ENCODE results near the gene CPT1B.

The CPT1B gene

GRCh38 chr22:50585781-50586180 is 7.6 kb upstream of the CPT1B start:
- H3K4me3 Mint-ChIP-seq: no peak overlapping the region
- H3K27ac Mint-ChIP-seq: no peak overlapping the region
- no peak for ATAC-seq (ENCODE audit: low read depth)
- peaks cover 3% of the 10 kb centered on the region for H3K4me1 Mint-ChIP-seq
- H3K27me3 Mint-ChIP-seq: no peaks in the 10 kb centered on the region
- no peaks in the 10 kb centered on the region for H3K36me3 Mint-ChIP-seq
- DNase-seq (ENCODE audit: low spot score in 2 of 2): no peak
- H3K9me3 Mint-ChIP-seq: no peaks in the 10 kb centered on the region

GRCh38 chr22:50585238-50585637 is 7.0 kb upstream of the CPT1B start:
- Mint-ChIP-seq H3K36me3 (no peaks in the 10 kb centered on the region), H3K4me3 (no peak overlapping the region), H3K9me3 (no peaks in the 10 kb centered on the region), H3K27ac (no peak overlapping the region), H3K4me1 (peaks cover 3% of the 10 kb centered on the region), H3K27me3 (no peaks in the 10 kb centered on the region)
- ATAC-seq (ENCODE audit: low read depth) (no peak), DNase-seq (ENCODE audit: low spot score in 2 of 2) (no peak)

- Mint-ChIP-seq H3K36me3 (no peaks in the 10 kb centered on the region), H3K4me3 (peak overlapping the region; percentile 92), H3K27me3 (no peaks in the 10 kb centered on the region), H3K9me3 (no peaks in the 10 kb centered on the region), H3K27ac (no peak overlapping the region), H3K4me1 (peaks cover 7% of the 10 kb centered on the region)
- ATAC-seq (ENCODE audit: low read depth) (no peak), DNase-seq (ENCODE audit: low spot score in 2 of 2) (no peak)
Measured at GRCh38 chr22:50584106-50585096, 6.2 kb upstream of the CPT1B start.

GRCh38 chr22:50583294-50583861 is 5.2 kb upstream of the CPT1B start:
- peaks cover 8% of the 10 kb centered on the region for H3K4me1 Mint-ChIP-seq
- H3K9me3 Mint-ChIP-seq: no peaks in the 10 kb centered on the region
- DNase-seq (ENCODE audit: low spot score in 2 of 2) (no peak), ATAC-seq (ENCODE audit: low read depth) (peak; percentile 13)
- H3K36me3 Mint-ChIP-seq: no peaks in the 10 kb centered on the region
- no peaks in the 10 kb centered on the region for H3K27me3 Mint-ChIP-seq
- peak overlapping the region; percentile 96 for H3K27ac Mint-ChIP-seq
- H3K4me3 Mint-ChIP-seq: peak overlapping the region; percentile 92

GRCh38 chr22:50582493-50583293 is 4.5 kb upstream of the CPT1B start, which contains the start of gene CHKB:
Gene CHKB, minus strand, starts transcription at chr22:50582849. Its CDS starts 68 bp downstream, at chr22:50582781.
- Mint-ChIP-seq H3K27me3 (no peaks in the 10 kb centered on the region), H3K36me3 (no peaks in the 10 kb centered on the region), H3K9me3 (no peaks in the 10 kb centered on the region), H3K4me3 (peak within 1 kb of the TSS; percentile 92), H3K27ac (peak within 1 kb of the TSS; percentile 96), H3K4me1 (peaks cover 8% of the 10 kb centered on the region)
- peak; percentile 96 to 97 for DNase-seq (ENCODE audit: low spot score in 2 of 2)
- ATAC-seq (ENCODE audit: low read depth): peak; percentile 89

- DNase-seq (ENCODE audit: low spot score in 2 of 2): peak in 1 of 2 donors; percentile 12
- H3K27ac Mint-ChIP-seq: peak overlapping the region; percentile 96
- H3K9me3 Mint-ChIP-seq: no peaks in the 10 kb centered on the region
- H3K27me3 Mint-ChIP-seq: no peaks in the 10 kb centered on the region
- ATAC-seq (ENCODE audit: low read depth): no peak
- H3K4me3 Mint-ChIP-seq: peak overlapping the region; percentile 92
- peaks cover 1% of the 10 kb centered on the region for H3K36me3 Mint-ChIP-seq
- peaks cover 10% of the 10 kb centered on the region for H3K4me1 Mint-ChIP-seq
Measured at GRCh38 chr22:50581950-50582492, 3.8 kb upstream of the CPT1B start.

GRCh38 chr22:50581031-50581949 is 3.1 kb upstream of the CPT1B start:
- ATAC-seq (ENCODE audit: low read depth) (no peak), DNase-seq (ENCODE audit: low spot score in 2 of 2) (no peak)
- Mint-ChIP-seq H3K27ac (peak overlapping the region; percentile 96), H3K27me3 (no peaks in the 10 kb centered on the region), H3K36me3 (peaks cover 1% of the 10 kb centered on the region), H3K4me3 (peak overlapping the region; percentile 92), H3K4me1 (peaks cover 10% of the 10 kb centered on the region), H3K9me3 (no peaks in the 10 kb centered on the region)

GRCh38 chr22:50579752-50580151 is 1.5 kb upstream of the CPT1B start:
- peaks cover 3% of the 10 kb centered on the region for H3K36me3 Mint-ChIP-seq
- H3K27ac Mint-ChIP-seq: no peak overlapping the region
- no peaks in the 10 kb centered on the region for H3K27me3 Mint-ChIP-seq
- no peak for ATAC-seq (ENCODE audit: low read depth)
- H3K9me3 Mint-ChIP-seq: no peaks in the 10 kb centered on the region
- no peak overlapping the region for H3K4me3 Mint-ChIP-seq
- peaks cover 10% of the 10 kb centered on the region for H3K4me1 Mint-ChIP-seq
- DNase-seq (ENCODE audit: low spot score in 2 of 2): no peak

GRCh38 chr22:50578776-50579310 is 616 bp upstream of the CPT1B start:
- DNase-seq (ENCODE audit: low spot score in 2 of 2) (no peak), ATAC-seq (ENCODE audit: low read depth) (no peak)
- Mint-ChIP-seq H3K4me1 (peaks cover 10% of the 10 kb centered on the region), H3K36me3 (peaks cover 3% of the 10 kb centered on the region), H3K27ac (no peak overlapping the region), H3K27me3 (no peaks in the 10 kb centered on the region), H3K4me3 (no peak overlapping the region), H3K9me3 (no peaks in the 10 kb centered on the region)

- no peak overlapping the region for H3K4me3 Mint-ChIP-seq
- DNase-seq (ENCODE audit: low spot score in 2 of 2) (no peak), ATAC-seq (ENCODE audit: low read depth) (no peak)
- H3K4me1 Mint-ChIP-seq: peaks cover 6% of the 10 kb centered on the region
- no peak overlapping the region for H3K27ac Mint-ChIP-seq
- no peaks in the 10 kb centered on the region for H3K9me3 Mint-ChIP-seq
- no peaks in the 10 kb centered on the region for H3K27me3 Mint-ChIP-seq
- peaks cover 6% of the 10 kb centered on the region for H3K36me3 Mint-ChIP-seq
Measured at GRCh38 chr22:50577697-50577986, 585 bp downstream of the CPT1B start.

- Mint-ChIP-seq H3K4me1 (peaks cover 6% of the 10 kb centered on the region), H3K27ac (no peak overlapping the region), H3K9me3 (no peaks in the 10 kb centered on the region), H3K36me3 (peaks cover 10% of the 10 kb centered on the region), H3K4me3 (no peak overlapping the region), H3K27me3 (no peaks in the 10 kb centered on the region)
- no peak for DNase-seq (ENCODE audit: low spot score in 2 of 2)
- no peak for ATAC-seq (ENCODE audit: low read depth)
Measured at GRCh38 chr22:50576806-50577696, 1.2 kb downstream of the CPT1B start.

GRCh38 chr22:50576070-50576469 is 2.2 kb downstream of the CPT1B start:
- H3K27me3 Mint-ChIP-seq: no peaks in the 10 kb centered on the region
- ATAC-seq (ENCODE audit: low read depth) (no peak), DNase-seq (ENCODE audit: low spot score in 2 of 2) (no peak)
- no peak overlapping the region for H3K27ac Mint-ChIP-seq
- H3K4me1 Mint-ChIP-seq: peaks cover 6% of the 10 kb centered on the region
- no peaks in the 10 kb centered on the region for H3K9me3 Mint-ChIP-seq
- H3K36me3 Mint-ChIP-seq: peaks cover 10% of the 10 kb centered on the region
- H3K4me3 Mint-ChIP-seq: no peak overlapping the region

All from memory B cell (primary cell).